ENCODE results near the gene SLC24A3. TPM values are rescaled to one million over a fixed set of nuclear protein-coding genes. Genes with fewer than 3 reads are reported as not detected.

The SLC24A3 gene
- total RNA-seq, 2 donors from 2014 or later, result 0.07 TPM; not detected in 1

DNA sequence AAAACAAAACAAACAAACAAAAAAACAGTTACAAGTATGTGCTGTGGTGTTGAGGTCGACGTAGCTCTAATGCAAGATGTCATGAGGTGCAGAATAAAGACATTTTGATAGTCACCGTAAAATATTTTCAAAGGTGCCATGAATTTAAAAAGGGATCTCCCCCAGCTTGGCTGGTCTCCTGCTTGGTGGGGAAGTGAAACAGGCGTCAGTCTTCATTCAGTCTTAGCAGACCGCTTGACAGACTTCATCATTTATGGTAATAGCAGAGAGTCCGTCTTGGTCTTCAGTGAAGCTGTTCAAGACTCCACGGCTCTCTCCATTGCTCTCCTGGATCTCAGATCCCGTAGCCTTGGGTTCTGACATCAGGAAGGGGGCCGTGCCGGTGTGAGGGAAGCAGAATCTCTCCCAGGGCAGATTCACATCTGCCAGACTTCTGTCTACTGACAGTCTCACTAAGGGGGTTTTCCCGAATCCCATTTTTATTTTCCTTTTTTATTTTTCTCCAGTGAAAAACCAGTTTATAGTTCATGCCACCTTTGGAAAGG is 1.6 kb downstream of the SLC24A3 start:
- H3K9me3 Mint-ChIP-seq, result no peaks in the 10 kb centered on the region
- H3K36me3 Mint-ChIP-seq (ENCODE audit: insufficient read depth in 2 of 2), result no peaks in the 10 kb centered on the region
- H3K27ac Mint-ChIP-seq, result no peak overlapping the region
- peaks cover 52% of the 10 kb centered on the region for H3K27me3 Mint-ChIP-seq (ENCODE audit: low read depth)
- H3K4me1 Mint-ChIP-seq (ENCODE audit: low read depth), result no peaks in the 10 kb centered on the region
- DNase-seq (no peak), ATAC-seq (replicated peaks in 1 of 2) (no peak)
- H3K4me3 Mint-ChIP-seq, result no peak overlapping the region

DNA sequence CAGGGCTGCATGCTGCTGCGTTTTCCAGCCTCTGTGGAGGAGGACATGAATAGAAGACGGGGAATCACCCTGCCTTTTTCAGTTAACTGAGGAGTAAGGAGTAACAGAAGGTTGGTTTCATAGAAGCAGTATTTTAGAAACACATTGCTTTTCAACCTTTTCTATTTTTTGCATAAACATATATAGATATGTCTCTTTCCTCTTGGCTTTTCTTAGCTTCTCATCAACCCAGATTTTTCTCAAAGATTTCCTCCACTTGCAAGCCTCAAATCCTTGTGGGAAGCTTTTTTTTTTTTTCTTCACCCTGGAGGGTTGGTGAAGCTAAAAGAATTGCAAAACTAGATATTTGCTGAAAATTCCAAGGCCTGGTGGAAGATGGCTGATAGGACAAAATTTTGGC is 6.0 kb downstream of the SLC24A3 start:
- no peaks in the 10 kb centered on the region for H3K4me1 Mint-ChIP-seq (ENCODE audit: low read depth)
- H3K27ac Mint-ChIP-seq, result no peak overlapping the region
- H3K27me3 Mint-ChIP-seq (ENCODE audit: low read depth), result peaks cover 24% of the 10 kb centered on the region
- no peaks in the 10 kb centered on the region for H3K36me3 Mint-ChIP-seq (ENCODE audit: insufficient read depth in 2 of 2)
- H3K9me3 Mint-ChIP-seq, result peaks cover 0 to 2% of the 10 kb centered on the region in 2 donors
- DNase-seq (no peak), ATAC-seq (replicated peaks in 1 of 2) (no peak)
- no peak overlapping the region for H3K4me3 Mint-ChIP-seq

DNA sequence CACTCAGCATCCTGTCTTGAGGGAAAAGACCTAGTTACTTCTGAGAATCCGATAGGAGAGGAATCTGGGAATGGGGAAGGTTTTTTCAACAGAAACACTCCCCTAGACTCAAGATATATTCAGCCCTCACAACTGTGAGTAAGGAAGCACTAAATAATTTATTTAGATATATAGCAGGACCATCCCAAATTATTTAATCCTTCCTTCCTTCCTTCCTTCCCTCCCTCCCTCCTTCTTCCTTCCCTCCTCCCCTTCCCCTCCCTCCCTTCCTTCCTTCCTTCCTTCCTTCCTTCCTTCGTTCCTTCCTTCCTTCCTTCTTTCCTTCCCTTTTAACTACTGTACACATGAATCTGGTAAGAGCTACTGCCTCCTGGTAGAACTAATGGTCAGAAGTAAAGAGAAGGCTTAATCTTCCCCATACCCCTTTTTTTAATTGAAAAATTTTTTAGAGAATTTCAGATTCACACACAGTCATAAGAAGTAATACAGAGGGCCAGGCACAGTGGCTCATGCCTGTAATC is 10.1 kb downstream of the SLC24A3 start:
- peaks cover 7% of the 10 kb centered on the region for H3K27me3 Mint-ChIP-seq (ENCODE audit: low read depth)
- DNase-seq, result no peak
- no peak overlapping the region for H3K27ac Mint-ChIP-seq
- no peak for ATAC-seq (replicated peaks in 1 of 2)
- H3K4me3 Mint-ChIP-seq, result no peak overlapping the region
- peaks cover 0 to 2% of the 10 kb centered on the region in 2 donors for H3K9me3 Mint-ChIP-seq
- no peaks in the 10 kb centered on the region for H3K36me3 Mint-ChIP-seq (ENCODE audit: insufficient read depth in 2 of 2)
- no peaks in the 10 kb centered on the region for H3K4me1 Mint-ChIP-seq (ENCODE audit: low read depth)

DNA sequence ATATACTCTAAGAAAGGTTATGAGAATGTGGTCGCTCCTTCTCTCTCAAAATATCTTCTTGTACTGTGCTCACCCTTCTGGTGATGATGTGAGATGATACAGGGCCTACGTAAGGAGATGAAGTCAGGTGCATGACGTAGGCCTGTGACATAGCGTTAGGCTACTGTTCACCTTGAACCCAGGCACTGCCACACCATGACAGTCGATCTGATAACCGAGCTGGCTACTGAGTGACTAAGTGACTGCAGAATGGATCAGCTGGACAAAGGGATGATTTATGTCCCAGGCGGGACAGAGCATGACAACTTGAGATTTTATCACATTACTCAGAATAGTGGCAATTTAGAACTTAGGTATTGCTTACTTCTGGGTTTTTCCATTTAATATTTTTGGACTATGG is 11.2 kb downstream of the SLC24A3 start:
- Mint-ChIP-seq H3K9me3 (peaks cover 0 to 2% of the 10 kb centered on the region in 2 donors), H3K27me3 (ENCODE audit: low read depth) (no peaks in the 10 kb centered on the region), H3K4me1 (ENCODE audit: low read depth) (no peaks in the 10 kb centered on the region), H3K27ac (no peak overlapping the region), H3K4me3 (no peak overlapping the region), H3K36me3 (ENCODE audit: insufficient read depth in 2 of 2) (no peaks in the 10 kb centered on the region)
- no peak for ATAC-seq (replicated peaks in 1 of 2)
- no peak for DNase-seq

DNA sequence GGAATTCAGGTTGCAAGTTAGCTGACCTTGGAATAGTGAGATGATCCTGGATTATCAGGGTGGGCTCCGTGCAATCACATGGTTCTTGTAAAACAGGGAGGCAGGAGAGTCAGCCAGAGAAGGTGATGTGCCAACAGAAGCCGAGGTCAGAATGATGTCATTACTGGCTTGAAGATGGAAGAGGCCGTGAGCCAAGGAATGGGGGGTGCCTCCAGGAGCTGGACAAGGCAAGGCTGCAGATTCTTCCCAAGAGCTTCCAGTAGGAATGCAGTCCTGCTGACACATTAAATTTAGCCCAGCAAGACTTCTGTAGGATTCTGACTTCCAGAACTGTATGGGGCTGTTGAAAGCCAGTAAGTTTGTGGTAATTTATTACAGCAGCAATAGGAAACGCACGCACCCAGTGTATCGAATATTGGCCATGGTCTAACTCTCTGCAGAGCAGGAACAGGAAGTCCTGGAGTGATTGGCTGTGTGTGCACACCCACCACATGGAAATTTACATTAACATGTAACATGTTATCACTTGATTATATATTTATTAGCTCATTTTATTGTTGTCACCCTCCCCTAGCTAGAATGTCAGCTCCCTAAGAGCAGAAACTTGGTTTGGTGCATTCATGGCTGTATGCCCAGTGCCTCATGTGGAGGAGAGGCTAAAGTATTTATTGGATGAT is 19.1 kb downstream of the SLC24A3 start:
- ATAC-seq (replicated peaks in 1 of 2) (no peak), DNase-seq (no peak)
- H3K27ac Mint-ChIP-seq, result no peak overlapping the region
- H3K4me1 Mint-ChIP-seq (ENCODE audit: low read depth), result no peaks in the 10 kb centered on the region
- H3K27me3 Mint-ChIP-seq (ENCODE audit: low read depth), result no peaks in the 10 kb centered on the region
- no peak overlapping the region for H3K4me3 Mint-ChIP-seq
- peaks cover 0 to 2% of the 10 kb centered on the region in 2 donors for H3K9me3 Mint-ChIP-seq
- no peaks in the 10 kb centered on the region for H3K36me3 Mint-ChIP-seq (ENCODE audit: insufficient read depth in 2 of 2)

DNA sequence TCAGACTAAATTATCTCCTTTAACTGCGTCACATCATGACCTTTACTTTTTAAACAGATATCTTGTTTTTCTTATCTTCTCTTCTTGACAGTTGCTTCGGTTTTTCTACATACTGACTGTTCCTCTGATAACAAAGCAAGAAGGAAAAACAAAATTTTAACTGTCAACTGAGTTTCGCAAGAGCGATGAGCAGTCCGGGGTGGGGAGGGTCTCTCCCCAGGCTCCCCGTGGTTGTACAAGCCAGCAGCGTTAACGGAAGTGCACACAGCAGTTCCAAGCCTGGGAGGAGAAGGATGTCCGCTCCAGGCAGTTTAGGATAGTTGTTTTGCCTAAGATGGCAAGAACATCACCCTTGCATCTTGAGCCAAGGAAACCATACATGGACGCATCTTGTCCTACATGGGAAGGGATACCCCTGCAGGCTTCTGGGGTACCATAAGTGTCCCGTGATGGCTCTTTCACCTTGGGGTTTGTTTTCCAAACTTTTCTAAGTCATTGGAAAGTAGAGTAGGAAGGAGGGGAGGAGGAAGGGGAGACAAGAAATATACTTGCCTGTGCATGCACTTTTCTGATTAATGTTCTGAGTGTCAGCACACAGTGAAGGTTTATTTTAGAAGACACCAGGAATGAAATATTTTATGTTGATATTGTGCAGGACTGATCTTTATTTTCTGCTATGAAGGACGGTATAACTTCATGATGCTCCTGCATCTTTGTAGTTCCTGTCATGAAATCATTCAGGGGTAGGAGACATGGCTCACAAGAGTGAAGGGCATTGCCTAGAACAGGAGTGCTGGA is 20.8 kb downstream of the SLC24A3 start:
- DNase-seq (no peak), ATAC-seq (replicated peaks in 1 of 2) (no peak)
- Mint-ChIP-seq H3K9me3 (peaks cover 2% of the 10 kb centered on the region in 2 donors), H3K27me3 (ENCODE audit: low read depth) (no peaks in the 10 kb centered on the region), H3K27ac (no peak overlapping the region), H3K4me1 (ENCODE audit: low read depth) (no peaks in the 10 kb centered on the region), H3K36me3 (ENCODE audit: insufficient read depth in 2 of 2) (no peaks in the 10 kb centered on the region), H3K4me3 (no peak overlapping the region)

DNA sequence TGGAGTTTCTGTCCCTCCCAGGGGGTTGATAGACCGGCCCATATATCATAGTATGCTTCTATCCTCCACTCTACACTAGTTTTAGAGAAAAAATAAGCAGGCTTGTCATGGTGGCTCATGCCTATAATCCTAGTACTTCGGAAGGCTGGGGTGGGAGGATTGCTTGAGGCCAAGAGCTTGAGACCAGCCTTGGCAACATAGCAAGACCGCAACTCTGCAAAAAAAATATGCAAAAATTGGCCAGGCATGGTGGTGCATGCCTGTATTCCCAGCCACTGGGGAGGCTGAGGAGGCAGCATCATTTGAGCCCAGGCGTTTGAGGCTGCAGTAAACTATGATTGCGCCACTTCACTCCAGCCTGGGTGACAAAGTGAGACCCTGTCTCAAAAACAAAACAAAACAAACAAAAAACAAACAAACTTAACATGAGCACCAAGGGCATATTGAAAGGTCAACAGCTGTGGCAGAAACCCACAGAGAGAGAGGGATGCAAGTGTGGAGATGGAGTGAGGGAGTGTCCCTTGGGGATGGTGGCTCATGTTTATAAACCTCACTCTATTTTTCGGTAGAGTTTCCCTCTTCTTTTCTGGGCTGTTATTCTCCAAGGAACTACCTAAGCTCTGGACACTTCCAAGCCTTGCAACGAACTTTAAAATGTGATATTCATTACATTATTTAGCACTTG is 24.1 kb downstream of the SLC24A3 start:
- Mint-ChIP-seq H3K9me3 (peaks cover 0 to 2% of the 10 kb centered on the region in 2 donors), H3K27ac (no peak overlapping the region), H3K27me3 (ENCODE audit: low read depth) (no peaks in the 10 kb centered on the region), H3K4me1 (ENCODE audit: low read depth) (no peaks in the 10 kb centered on the region), H3K4me3 (no peak overlapping the region), H3K36me3 (ENCODE audit: insufficient read depth in 2 of 2) (no peaks in the 10 kb centered on the region)
- ATAC-seq (replicated peaks in 1 of 2) (no peak), DNase-seq (no peak)

DNA sequence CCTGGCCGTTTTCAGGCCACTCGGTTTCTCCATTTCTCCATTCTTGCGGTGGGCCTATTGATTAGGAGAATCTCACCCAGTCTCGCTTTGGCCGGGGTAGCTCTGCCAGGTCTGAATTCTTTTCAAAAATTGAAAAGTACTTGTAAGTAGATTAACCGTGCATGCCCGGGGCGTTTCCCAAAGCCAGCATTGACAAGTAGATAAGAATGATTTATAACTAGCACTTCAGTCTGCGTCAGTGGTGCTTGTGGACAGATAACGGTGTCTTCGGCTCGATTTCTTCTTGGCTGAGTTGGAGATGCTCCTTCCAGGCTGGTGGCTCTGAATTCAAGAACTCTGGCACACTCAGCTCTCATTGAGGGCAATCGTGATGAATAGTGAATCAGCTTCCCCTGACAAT is 29.0 kb downstream of the SLC24A3 start:
- Mint-ChIP-seq H3K9me3 (peaks cover 0 to 2% of the 10 kb centered on the region in 2 donors), H3K4me1 (ENCODE audit: low read depth) (no peaks in the 10 kb centered on the region), H3K27me3 (ENCODE audit: low read depth) (peaks cover 6% of the 10 kb centered on the region), H3K36me3 (ENCODE audit: insufficient read depth in 2 of 2) (no peaks in the 10 kb centered on the region), H3K27ac (no peak overlapping the region), H3K4me3 (no peak overlapping the region)
- ATAC-seq (replicated peaks in 1 of 2) (no peak), DNase-seq (no peak)

DNA sequence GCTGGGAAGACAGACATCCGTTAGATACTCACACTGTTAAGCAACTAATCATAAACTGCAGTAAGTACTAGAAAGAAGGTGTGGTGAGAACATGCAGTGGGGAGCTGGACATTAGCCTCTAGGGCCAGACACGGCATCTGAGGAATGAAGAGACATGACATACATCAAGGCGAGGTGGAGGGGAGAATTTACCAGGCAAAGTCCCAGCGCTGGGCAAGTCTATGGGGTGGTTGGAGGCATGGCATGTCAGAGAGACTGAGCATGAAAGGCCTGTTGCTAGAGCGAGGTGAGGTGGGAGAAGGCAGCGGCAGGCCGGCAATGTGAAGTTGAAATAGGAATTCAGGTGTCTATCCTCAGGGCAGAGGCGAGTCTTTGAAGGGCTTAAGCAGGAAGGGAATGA is 31.8 kb downstream of the SLC24A3 start:
- Mint-ChIP-seq H3K4me3 (no peak overlapping the region), H3K4me1 (ENCODE audit: low read depth) (no peaks in the 10 kb centered on the region), H3K27ac (no peak overlapping the region), H3K36me3 (ENCODE audit: insufficient read depth in 2 of 2) (no peaks in the 10 kb centered on the region), H3K9me3 (peaks cover 0 to 2% of the 10 kb centered on the region in 2 donors), H3K27me3 (ENCODE audit: low read depth) (peaks cover 11% of the 10 kb centered on the region)
- ATAC-seq (replicated peaks in 1 of 2) (no peak), DNase-seq (no peak)

DNA sequence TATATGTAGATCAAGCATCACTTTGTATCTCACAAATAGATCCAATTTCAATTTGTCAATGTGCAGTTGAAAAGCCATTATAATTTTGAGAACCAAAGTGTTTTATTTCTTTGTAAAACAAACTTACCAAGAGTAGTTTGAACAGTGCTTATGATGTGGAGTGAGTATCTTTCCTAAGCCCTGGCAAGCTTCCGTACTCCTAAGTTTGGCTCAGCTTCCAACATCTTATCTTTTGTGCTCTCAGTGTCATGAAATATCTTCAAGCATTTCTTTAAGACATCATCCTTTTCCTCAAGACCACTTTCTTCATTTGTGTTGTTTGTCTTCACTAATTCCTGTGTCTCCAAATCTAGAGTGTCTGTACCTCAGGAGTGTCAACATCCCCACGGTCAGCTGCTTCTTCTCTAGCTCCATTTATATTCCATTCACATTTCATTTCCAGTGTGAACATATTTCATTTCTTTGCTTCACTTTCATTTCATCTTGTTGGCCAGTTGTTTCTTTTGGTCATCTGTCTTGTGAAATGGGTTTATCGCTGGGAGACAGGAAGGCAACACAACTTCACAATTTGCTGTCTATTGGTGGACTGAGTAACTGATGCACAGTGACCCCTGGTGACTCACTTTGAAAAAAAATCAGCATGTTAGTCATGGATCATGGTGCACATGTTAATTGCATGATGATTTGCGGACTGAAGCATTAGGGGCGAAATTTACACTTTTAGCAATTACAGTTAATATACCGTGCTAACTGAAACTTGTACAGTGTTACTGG is 36.9 kb downstream of the SLC24A3 start:
- ATAC-seq (replicated peaks in 1 of 2) (no peak), DNase-seq (no peak)
- Mint-ChIP-seq H3K36me3 (ENCODE audit: insufficient read depth in 2 of 2) (no peaks in the 10 kb centered on the region), H3K27ac (no peak overlapping the region), H3K9me3 (peaks cover 0 to 2% of the 10 kb centered on the region in 2 donors), H3K4me3 (no peak overlapping the region), H3K27me3 (ENCODE audit: low read depth) (peaks cover 6% of the 10 kb centered on the region), H3K4me1 (ENCODE audit: low read depth) (no peaks in the 10 kb centered on the region)

DNA sequence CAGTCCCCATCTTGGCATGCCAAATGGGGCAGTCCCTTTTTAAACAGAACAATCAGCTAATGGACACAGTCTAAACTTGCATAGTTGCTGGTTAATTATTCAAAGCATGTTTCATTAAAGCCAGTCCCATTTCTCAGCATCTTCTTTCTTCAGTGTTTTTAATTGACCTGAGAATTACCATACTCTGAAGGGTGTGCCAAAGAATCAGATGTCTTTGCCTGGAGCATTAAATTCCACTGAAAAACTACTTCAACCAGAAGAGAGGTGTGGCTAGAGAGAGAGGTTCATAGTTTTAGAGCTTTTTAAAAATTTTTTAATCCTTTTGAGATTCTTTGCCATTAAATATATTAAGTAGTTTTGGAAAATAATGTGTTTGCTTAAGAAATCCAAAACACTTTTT is 37.9 kb downstream of the SLC24A3 start:
- Mint-ChIP-seq H3K36me3 (ENCODE audit: insufficient read depth in 2 of 2) (no peaks in the 10 kb centered on the region), H3K27ac (no peak overlapping the region), H3K9me3 (peaks cover 0 to 2% of the 10 kb centered on the region in 2 donors), H3K27me3 (ENCODE audit: low read depth) (peaks cover 5% of the 10 kb centered on the region), H3K4me1 (ENCODE audit: low read depth) (no peaks in the 10 kb centered on the region), H3K4me3 (no peak overlapping the region)
- no peak for ATAC-seq (replicated peaks in 1 of 2)
- no peak for DNase-seq

DNA sequence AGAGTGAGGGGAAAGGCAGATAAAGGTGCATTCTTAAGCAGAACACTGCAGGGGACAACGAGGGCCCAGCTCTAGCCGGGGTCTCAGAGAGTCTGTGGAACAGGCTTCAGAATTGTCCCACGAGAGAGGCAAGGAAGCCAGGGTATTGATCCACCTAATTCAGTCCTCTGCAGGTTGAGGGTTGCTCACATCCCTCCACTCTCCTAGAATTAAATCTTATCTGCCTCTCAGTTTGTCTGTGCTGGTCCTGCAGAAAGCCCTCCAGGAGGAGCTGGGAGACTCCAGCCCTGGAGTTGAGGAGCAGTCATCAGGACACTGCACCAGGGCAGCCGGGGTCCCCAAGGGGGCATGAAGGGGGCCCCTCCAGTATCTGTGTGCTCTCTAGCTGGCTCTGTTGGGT is 39.1 kb downstream of the SLC24A3 start:
- Mint-ChIP-seq H3K4me1 (ENCODE audit: low read depth) (no peaks in the 10 kb centered on the region), H3K27ac (no peak overlapping the region), H3K27me3 (ENCODE audit: low read depth) (peaks cover 5% of the 10 kb centered on the region), H3K36me3 (ENCODE audit: insufficient read depth in 2 of 2) (no peaks in the 10 kb centered on the region), H3K4me3 (no peak overlapping the region), H3K9me3 (peaks cover 0 to 2% of the 10 kb centered on the region in 2 donors)
- no peak for DNase-seq
- ATAC-seq (replicated peaks in 1 of 2), result no peak
